Measurements from ENCODE around the gene HOGA1. TPM values are rescaled to one million over a fixed set of nuclear protein-coding genes. Genes with fewer than 3 reads are reported as not detected.

The HOGA1 gene
- total and polyA plus RNA-seq, 2 donors (not counting 3 experiments of a cell fraction or from before 2014, with no cell fraction given): 0.44 to 0.91 TPM

- Histone ChIP-seq H3K27me3 (ENCODE audit: control insufficient read depth in 2 of 2, insufficient read depth in 2 of 2, low read length in 2 of 2) (no peaks in the 10 kb centered on the region), H3K9me3 (replicated peaks; ENCODE audit: control insufficient read depth, insufficient read depth, low read length) (no peaks in the 10 kb centered on the region), H3K36me3 (ENCODE audit: control insufficient read depth in 2 of 2, extremely low read depth in 1 of 2, insufficient read depth in 2 of 2, low read length in 2 of 2) (no peaks in the 10 kb centered on the region), H3K79me2 (ENCODE audit: control insufficient read depth, insufficient read depth, low read length) (no peaks in the 10 kb centered on the region), H3K4me3 (replicated peaks in 1 of 3; ENCODE audit: insufficient read depth in 1 of 3, low read depth in 1 of 3, low read length in 3 of 3) (no peak overlapping the region), H3K9ac (replicated peaks; ENCODE audit: extremely low read depth, insufficient read depth, low read length) (no peak overlapping the region), H4K20me1 (replicated peaks; ENCODE audit: control insufficient read depth, extremely low read depth, insufficient read depth, low read length) (no peaks in the 10 kb centered on the region), H3K4me1 (ENCODE audit: control insufficient read depth, extremely low read depth, insufficient read depth, low read length) (no peaks in the 10 kb centered on the region), H3K9me1 (replicated peaks; ENCODE audit: control insufficient read depth, extremely low read depth, insufficient read depth, low read length) (no peaks in the 10 kb centered on the region), H2AFZ (ENCODE audit: low read depth, low read length) (peak overlapping the region; percentile 54), H3K27ac (ENCODE audit: insufficient read depth, low read depth, low read length) (no peak overlapping the region), H3K4me2 (ENCODE audit: insufficient read depth, low read length) (no peak overlapping the region)
- FAIRE-seq (peak; percentile 91), DNase-seq (ENCODE audit: low read depth, low spot score) (peak; percentile 71)
- TF ChIP-seq POLR2A (IDR thresholded peaks at IDR 0.05; ENCODE audit: low read depth, low read length): no peak
- TF ChIP-seq MAX (IDR thresholded peaks at IDR 0.05; ENCODE audit: insufficient read depth, insufficient read length): no peak
- no peak for TF ChIP-seq EZH2 (IDR thresholded peaks at IDR 0.05; ENCODE audit: borderline replicate concordance, low read depth, low read length, severe bottlenecking)
- peak in 1 of 2 donors; percentile 38 for TF ChIP-seq CTCF (IDR thresholded peaks at IDR 0.05; ENCODE audit: extremely low read depth in 1 of 2, insufficient read depth in 1 of 2, low read depth in 1 of 2, low read length in 2 of 2)
- no peak for TF ChIP-seq GATA2 (IDR thresholded peaks at IDR 0.05; ENCODE audit: insufficient read depth, insufficient read length, low read depth, low read length)
- TF ChIP-seq POLR2AphosphoS5 (IDR thresholded peaks at IDR 0.05; ENCODE audit: insufficient read depth, low read depth, low read length): no peak
- no peak for TF ChIP-seq FOS (IDR thresholded peaks at IDR 0.05; ENCODE audit: borderline replicate concordance, insufficient read depth, low read length)
- no peak for TF ChIP-seq MYC (IDR thresholded peaks at IDR 0.05; ENCODE audit: low read depth, low read length)
- no TSS peak for BruUV-seq (replicated peaks)
- dilution Hi-C loops (cut with MboI; ENCODE audit: extremely low pct_ligation_motif_present, low sequenced_read_pairs): no loop called here
- ChIA-PET CTCF (interaction anchor here (0.6 to 9.6 kb wide), 21 partner anchors 14 to 229 kb away, joined by 3 to 304 read pairs (median 6); partner anchors contain the start of genes ANKRD2, C10orf62, HOGA1 and PI4K2A), POLR2A (interaction anchor here (1.5 kb wide), 1 partner anchor 40 kb away, joined by 3 read pairs; the partner anchor contains the start of gene ANKRD2)
- intact Hi-C loops (cut with micrococcal nuclease): loop anchor here (1.0 kb wide), 4 partner anchors 40 to 205 kb away; partner anchors contain the start of gene ANKRD2
Measured at GRCh38 chr10:97612386-97612785, 28.2 kb downstream of the HOGA1 start.
